NCI-H187 (cell line): Measurements from ENCODE around the gene TBC1D19.

Source experiments
- DNase-seq, 2 experiments: peaks; one replicate each; lab custom pipeline; 2025; lab: John Stamatoyannopoulos, UW

The TBC1D19 gene

GRCh38 chr4:26782830-26783202 lies 198.9 kb downstream of the TBC1D19 start:
- DNase-seq = no peak

GRCh38 chr4:26784207-26784865 lies 200.5 kb downstream of the TBC1D19 start:
- no peak for DNase-seq

GRCh38 chr4:26785312-26785711 lies 201.4 kb downstream of the TBC1D19 start:
- DNase-seq = no peak

GRCh38 chr4:26785810-26786209 lies 201.9 kb downstream of the TBC1D19 start:
- DNase-seq = no peak

- no peak for DNase-seq
Measured at GRCh38 chr4:26786916-26787315, 203.0 kb downstream of the TBC1D19 start.

- no peak for DNase-seq
Measured at GRCh38 chr4:26787461-26788340, 203.8 kb downstream of the TBC1D19 start.

- DNase-seq = no peak
Measured at GRCh38 chr4:26788341-26788733, 204.5 kb downstream of the TBC1D19 start.

- no peak for DNase-seq
Measured at GRCh38 chr4:26789208-26789607, 205.3 kb downstream of the TBC1D19 start.

- DNase-seq = no peak
Measured at GRCh38 chr4:26791346-26791745, 207.5 kb downstream of the TBC1D19 start.

- no peak for DNase-seq
Measured at GRCh38 chr4:26792639-26793038, 208.8 kb downstream of the TBC1D19 start.

- no peak for DNase-seq
Measured at GRCh38 chr4:26793735-26794134, 209.9 kb downstream of the TBC1D19 start.

- no peak for DNase-seq
Measured at GRCh38 chr4:26796081-26796480, 212.2 kb downstream of the TBC1D19 start.

- DNase-seq = no peak
Measured at GRCh38 chr4:26802790-26803189, 218.9 kb downstream of the TBC1D19 start.

GRCh38 chr4:26803211-26803861 lies 219.5 kb downstream of the TBC1D19 start:
- peak in 1 of 2 experiments; percentile 20 for DNase-seq

- no peak for DNase-seq
Measured at GRCh38 chr4:26804451-26804850, 220.6 kb downstream of the TBC1D19 start.

GRCh38 chr4:26804925-26805324 lies 221.0 kb downstream of the TBC1D19 start:
- DNase-seq = no peak
